Measurements from ENCODE around the gene LRRK2.

The LRRK2 gene

DNA sequence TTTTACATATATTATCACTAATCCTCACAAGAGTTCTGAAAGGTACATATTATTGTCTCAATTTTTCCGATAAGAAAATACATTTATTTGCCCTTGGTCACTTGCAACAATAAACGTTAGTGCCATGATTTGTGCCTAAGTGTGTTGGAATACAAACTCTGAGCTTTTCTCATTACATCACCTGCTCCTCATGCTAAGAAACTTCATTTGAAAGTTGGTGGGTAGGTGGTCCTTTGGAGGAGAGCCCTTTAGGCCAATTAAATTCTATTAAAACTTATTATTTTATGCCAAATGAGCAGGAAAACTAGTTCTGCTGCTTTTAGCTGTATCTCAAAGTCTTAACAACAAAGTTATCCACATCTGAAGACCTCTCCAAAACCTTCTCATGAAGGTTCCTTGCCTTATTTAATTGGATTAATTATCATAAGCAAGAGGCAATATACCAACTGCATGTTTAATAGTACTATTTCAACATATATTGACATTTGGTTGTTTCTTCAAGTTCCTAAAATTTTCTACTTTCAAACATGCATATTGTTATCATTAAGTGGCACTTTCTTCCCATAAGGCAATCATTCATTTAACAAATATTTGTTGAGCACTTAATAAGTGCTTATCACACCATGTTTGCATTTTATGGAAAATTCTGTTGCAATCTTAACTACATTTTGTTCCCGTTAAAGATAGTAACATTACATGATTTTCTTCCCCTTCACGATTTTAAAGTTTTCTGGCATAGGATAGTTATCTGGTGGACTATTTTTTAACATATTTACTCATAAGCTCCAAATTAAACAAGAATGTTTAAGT, 40.1 kb upstream of the LRRK2 start:
- no peak overlapping the region for H3K27ac ChIP-seq
- TF ChIP-seq, protein P1, sequence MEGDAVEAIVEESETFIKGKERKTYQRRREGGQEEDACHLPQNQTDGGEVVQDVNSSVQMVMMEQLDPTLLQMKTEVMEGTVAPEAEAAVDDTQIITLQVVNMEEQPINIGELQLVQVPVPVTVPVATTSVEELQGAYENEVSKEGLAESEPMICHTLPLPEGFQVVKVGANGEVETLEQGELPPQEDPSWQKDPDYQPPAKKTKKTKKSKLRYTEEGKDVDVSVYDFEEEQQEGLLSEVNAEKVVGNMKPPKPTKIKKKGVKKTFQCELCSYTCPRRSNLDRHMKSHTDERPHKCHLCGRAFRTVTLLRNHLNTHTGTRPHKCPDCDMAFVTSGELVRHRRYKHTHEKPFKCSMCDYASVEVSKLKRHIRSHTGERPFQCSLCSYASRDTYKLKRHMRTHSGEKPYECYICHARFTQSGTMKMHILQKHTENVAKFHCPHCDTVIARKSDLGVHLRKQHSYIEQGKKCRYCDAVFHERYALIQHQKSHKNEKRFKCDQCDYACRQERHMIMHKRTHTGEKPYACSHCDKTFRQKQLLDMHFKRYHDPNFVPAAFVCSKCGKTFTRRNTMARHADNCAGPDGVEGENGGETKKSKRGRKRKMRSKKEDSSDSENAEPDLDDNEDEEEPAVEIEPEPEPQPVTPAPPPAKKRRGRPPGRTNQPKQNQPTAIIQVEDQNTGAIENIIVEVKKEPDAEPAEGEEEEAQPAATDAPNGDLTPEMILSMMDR (IDR thresholded peaks at IDR 0.05): no peak
- no peak for TF ChIP-seq ZFX (IDR thresholded peaks at IDR 0.05; ENCODE audit: borderline replicate concordance)

DNA sequence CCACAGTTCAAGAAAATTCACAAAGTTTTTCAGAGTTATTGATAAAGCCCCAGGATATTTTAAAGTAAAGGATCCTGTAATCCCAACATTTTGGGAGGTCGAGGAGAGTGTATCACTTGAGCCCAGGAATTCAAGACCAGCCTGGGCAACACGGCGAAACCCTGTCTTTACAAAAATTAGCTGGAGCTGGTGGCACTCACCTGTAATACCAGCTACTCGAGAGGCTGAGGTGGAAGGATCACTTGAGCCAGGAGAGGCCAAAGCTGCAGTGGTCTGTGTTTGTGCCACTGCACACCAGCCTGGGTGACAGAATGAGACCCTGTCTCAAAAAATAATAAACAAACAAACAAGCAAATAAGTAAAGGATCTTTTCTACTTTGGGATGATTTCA, 39.5 kb upstream of the LRRK2 start:
- no peak for TF ChIP-seq ZFX (IDR thresholded peaks at IDR 0.05; ENCODE audit: borderline replicate concordance)
- TF ChIP-seq, protein P1 (IDR thresholded peaks at IDR 0.05): no peak

GRCh38 chr12:40188558-40189320, 36.1 kb upstream of the LRRK2 start:
- no peak overlapping the region for H3K27ac ChIP-seq
- TF ChIP-seq, protein P1 (IDR thresholded peaks at IDR 0.05): no peak
- TF ChIP-seq ZFX (IDR thresholded peaks at IDR 0.05; ENCODE audit: borderline replicate concordance): no peak

More for the DNA sequence above, 39.5 kb upstream of the LRRK2 start:
- no peak overlapping the region for H3K27ac ChIP-seq

GRCh38 chr12:40192704-40193255, 32.0 kb upstream of the LRRK2 start:
- no peak for TF ChIP-seq ZFX (IDR thresholded peaks at IDR 0.05; ENCODE audit: borderline replicate concordance)
- TF ChIP-seq, protein P1 (IDR thresholded peaks at IDR 0.05): no peak
- no peak overlapping the region for H3K27ac ChIP-seq

DNA sequence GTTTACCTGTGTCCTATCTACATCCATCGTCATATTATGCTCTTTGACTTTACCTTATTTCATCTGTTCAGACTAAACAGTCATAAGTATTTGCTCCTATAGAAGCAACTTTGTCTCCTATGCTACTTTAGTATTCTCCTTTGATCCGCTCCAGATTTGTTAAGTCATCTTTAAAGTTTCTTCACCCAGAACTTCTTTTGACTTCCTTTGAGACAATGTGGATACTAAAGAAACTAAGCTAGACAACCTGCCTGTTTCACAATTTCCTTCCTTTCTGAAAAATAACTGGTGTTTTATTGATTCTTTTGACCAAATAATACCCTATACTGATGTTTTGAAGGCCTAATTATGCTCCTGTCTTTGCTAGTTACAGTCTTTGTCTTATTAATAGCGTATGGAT, 30.0 kb upstream of the LRRK2 start:
- H3K27ac ChIP-seq: no peak overlapping the region
- no peak for TF ChIP-seq ZFX (IDR thresholded peaks at IDR 0.05; ENCODE audit: borderline replicate concordance)
- TF ChIP-seq, protein P1 (IDR thresholded peaks at IDR 0.05): no peak

DNA sequence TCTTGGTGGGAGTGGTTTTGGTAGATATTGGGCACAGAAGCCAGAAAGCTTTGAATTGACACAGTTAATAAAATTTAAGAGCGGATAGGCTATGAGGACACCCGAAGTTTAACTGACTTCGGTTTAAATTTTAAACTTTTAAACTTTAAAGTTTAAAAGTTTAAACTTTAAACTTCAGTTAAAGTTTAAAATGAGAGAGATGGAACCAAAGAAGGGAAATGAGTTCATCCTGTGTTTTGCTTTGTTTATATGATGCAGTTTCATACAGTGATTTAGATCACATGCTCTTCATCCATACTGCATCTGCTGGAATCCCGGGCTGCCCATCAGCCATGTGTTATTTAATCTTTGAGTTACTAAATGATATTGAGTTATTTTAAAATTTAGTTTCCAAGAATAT, 27.2 kb upstream of the LRRK2 start:
- TF ChIP-seq, protein P1 (IDR thresholded peaks at IDR 0.05): no peak
- TF ChIP-seq ZFX (IDR thresholded peaks at IDR 0.05; ENCODE audit: borderline replicate concordance): no peak
- no peak overlapping the region for H3K27ac ChIP-seq
